Esophagus muscularis mucosa (tissue), 4 donors: Measurements from ENCODE around the gene RPL13.

Experiments
- CTCF ChIP-seq, 3 experiments: fragments of 200-600 bp in 2 of 3; fragments of 450-650 bp in 1 of 3; sonication (generic) in 2 of 3; IDR thresholded peaks; one replicate each; pipeline ENCODE4 v1.5.1; 2017 to 2019; ENCODE audit warnings: antibody characterized with exemption in 3 of 3, mild to moderate bottlenecking in 2 of 3, moderate library complexity in 1 of 3
- EP300 ChIP-seq: sonication (generic); formaldehyde crosslinking; IDR thresholded peaks from one replicate; pipeline ENCODE4 v1.6.1; 2017; ENCODE audit warnings: antibody characterized with exemption
- POLR2A ChIP-seq: fragments of 450-650 bp; IDR thresholded peaks from one replicate; pipeline ENCODE4 v1.6.1; 2017; ENCODE audit warnings: antibody characterized with exemption, moderate library complexity, mild to moderate bottlenecking, low read depth

- TF ChIP-seq EP300 (no peak), CTCF (IDR thresholded peaks at IDR 0.05) (no peak), POLR2A (no peak)
These were observed 22.9 kb downstream of the RPL13 start for GRCh38 chr16:89583197-89583894.
